RWPE2 (cell line): ENCODE data around the gene MYMK.

Source experiments
- ATAC-seq: fragments of 200-7000 bp; cut with Tn5 transposase; 3 replicates; pipeline ENCODE4 v1.9.1; 2021; ENCODE audit warnings: low read depth
- DNase-seq: peaks from one replicate; pipeline ENCODE4 v3.0.0-alpha.2; 2020; ENCODE audit warnings: low spot score
- H3K27ac ChIP-seq: fragments of 450-650 bp; 2 replicates; pipeline ENCODE4 v1.5.1; 2017; ENCODE audit warnings: mild to moderate bottlenecking; ENCODE audit not compliant: poor library complexity, severe bottlenecking
- H3K27me3 ChIP-seq: fragments of 250-450 bp; sonication (Bioruptor Pico); 2 replicates; pipeline ENCODE4 v1.5.1; 2021; ENCODE audit warnings: mild to moderate bottlenecking, moderate library complexity; ENCODE audit not compliant: insufficient read depth, poor library complexity, severe bottlenecking
- H3K36me3 ChIP-seq: fragments of 250-450 bp; sonication (Bioruptor Pico); 2 replicates; pipeline ENCODE4 v1.5.1; 2020; ENCODE audit warnings: low read depth, mild to moderate bottlenecking, moderate library complexity
- H3K4me1 ChIP-seq: fragments of 250-450 bp; sonication (Bioruptor Pico); 2 replicates; pipeline ENCODE4 v1.5.1; 2021; ENCODE audit warnings: mild to moderate bottlenecking, moderate library complexity; ENCODE audit not compliant: insufficient read depth, poor library complexity, severe bottlenecking
- H3K4me3 ChIP-seq: fragments of 250-450 bp; sonication (Bioruptor Pico); 2 replicates; pipeline ENCODE4 v1.5.1; 2021; ENCODE audit warnings: mild to moderate bottlenecking, moderate library complexity; ENCODE audit not compliant: severe bottlenecking
- H3K9me3 ChIP-seq: fragments of 250-450 bp; sonication (Bioruptor Pico); 2 replicates; pipeline ENCODE4 v1.5.1; 2021; ENCODE audit warnings: mild to moderate bottlenecking, moderate library complexity; ENCODE audit not compliant: severe bottlenecking
- CTCF ChIP-seq: fragments of 450-650 bp; IDR thresholded peaks from one replicate; pipeline ENCODE4 v1.5.1; 2017; ENCODE audit warnings: mild to moderate bottlenecking, moderate library complexity; ENCODE audit not compliant: poor library complexity, severe bottlenecking

The MYMK gene

GRCh38 chr9:133546287-133546680 lies 21.5 kb upstream of the MYMK start:
- no peak for ATAC-seq
- H3K27ac ChIP-seq, result no peak overlapping the region

GRCh38 chr9:133545494-133546286 lies 20.9 kb upstream of the MYMK start:
- Histone ChIP-seq H3K27ac (no peak overlapping the region), H3K4me1 (no peaks in the 10 kb centered on the region), H3K27me3 (no peaks in the 10 kb centered on the region), H3K9me3 (no peaks in the 10 kb centered on the region), H3K4me3 (no peak overlapping the region), H3K36me3 (no peaks in the 10 kb centered on the region)
- TF ChIP-seq CTCF, result no peak
- DNase-seq (no peak), ATAC-seq (no peak)

More at GRCh38 chr9:133546287-133546680, 21.5 kb upstream of the MYMK start:
- no peaks in the 10 kb centered on the region for H3K27me3 ChIP-seq
- no peaks in the 10 kb centered on the region for H3K4me1 ChIP-seq
- DNase-seq, result no peak
- H3K36me3 ChIP-seq, result no peaks in the 10 kb centered on the region
- TF ChIP-seq CTCF, result no peak
- no peak overlapping the region for H3K4me3 ChIP-seq
- H3K9me3 ChIP-seq, result no peaks in the 10 kb centered on the region

GRCh38 chr9:133543772-133544467 lies 19.2 kb upstream of the MYMK start:
- H3K27me3 ChIP-seq, result no peaks in the 10 kb centered on the region
- no peaks in the 10 kb centered on the region for H3K36me3 ChIP-seq
- no peak overlapping the region for H3K4me3 ChIP-seq
- H3K4me1 ChIP-seq, result no peaks in the 10 kb centered on the region
- no peaks in the 10 kb centered on the region for H3K9me3 ChIP-seq
- no peak overlapping the region for H3K27ac ChIP-seq
- no peak for ATAC-seq
- no peak for TF ChIP-seq CTCF
- no peak for DNase-seq

- DNase-seq, result no peak
- ATAC-seq, result no peak
- TF ChIP-seq CTCF, result no peak
- Histone ChIP-seq H3K36me3 (no peaks in the 10 kb centered on the region), H3K27ac (no peak overlapping the region), H3K9me3 (no peaks in the 10 kb centered on the region), H3K4me1 (no peaks in the 10 kb centered on the region), H3K27me3 (no peaks in the 10 kb centered on the region), H3K4me3 (no peak overlapping the region)
Measured at GRCh38 chr9:133542002-133542401, 17.2 kb upstream of the MYMK start.

- peaks cover 2% of the 10 kb centered on the region for H3K27me3 ChIP-seq
- no peaks in the 10 kb centered on the region for H3K36me3 ChIP-seq
- no peak overlapping the region for H3K27ac ChIP-seq
- H3K4me3 ChIP-seq, result no peak overlapping the region
- H3K9me3 ChIP-seq, result no peaks in the 10 kb centered on the region
- TF ChIP-seq CTCF, result no peak
- no peaks in the 10 kb centered on the region for H3K4me1 ChIP-seq
- no peak for DNase-seq
- no peak for ATAC-seq
Measured at GRCh38 chr9:133540698-133541025, 15.9 kb upstream of the MYMK start.
